DMS153 treated with DMSO at 0.1 percent for 48 hours (cell line): Measurements from ENCODE around the gene RASAL2.
"Not testable (repeated sequence)": the region's sequence is repeated elsewhere in the genome, so short reads cannot be mapped to it uniquely, and the experiment has no call there.

Experiments
- DNase-seq: peaks from one replicate; lab custom pipeline; 2025; ENCODE audit not compliant: unreplicated experiment; lab: John Stamatoyannopoulos, UW

Gene RASAL2

DNA sequence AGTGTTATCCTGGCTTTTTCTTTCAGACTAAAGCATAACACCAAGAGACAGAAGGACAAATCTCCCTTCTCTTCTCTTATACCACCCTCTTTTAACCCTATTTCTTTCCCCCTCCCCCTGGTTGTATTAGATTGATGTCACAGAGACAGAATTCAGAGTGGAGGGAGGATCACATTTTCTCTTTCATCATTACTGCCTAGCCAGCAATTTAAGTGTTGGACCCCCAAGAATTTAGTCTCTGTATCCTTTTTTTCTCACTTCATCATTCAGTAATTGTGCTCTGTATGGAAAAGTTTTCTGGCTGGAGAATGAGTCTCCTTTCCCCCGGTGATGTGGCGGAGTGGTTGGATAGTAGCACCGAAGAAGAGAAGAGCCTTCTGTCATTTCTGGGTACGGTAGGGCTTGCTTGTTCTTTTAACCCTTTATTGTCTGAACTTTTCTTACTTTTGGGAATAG lies 278.1 kb downstream of the RASAL2 start:
- no peak for DNase-seq

DNA sequence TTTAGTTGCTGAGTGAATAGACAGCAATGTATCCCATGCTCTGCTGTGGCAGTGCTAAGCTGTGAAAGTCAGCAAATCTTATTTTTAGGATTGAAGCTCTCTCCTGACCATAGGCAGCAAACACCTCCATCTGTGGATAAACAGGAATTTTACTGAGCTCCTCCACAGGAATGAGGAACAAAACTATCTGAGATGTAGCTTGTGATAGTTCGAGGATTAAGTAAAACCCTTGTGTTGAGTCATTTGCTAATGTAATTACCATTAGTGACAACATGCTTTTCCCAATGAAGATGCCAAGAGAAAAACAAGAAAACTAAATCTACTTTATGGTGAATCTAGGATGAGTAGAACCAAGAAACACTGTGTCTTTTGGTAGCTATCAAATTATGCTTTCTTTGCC lies 280.1 kb downstream of the RASAL2 start:
- DNase-seq = no peak

GRCh38 chr1:178376008-178376407 lies 282.1 kb downstream of the RASAL2 start:
- DNase-seq = no peak

- no peak for DNase-seq
These were observed 285.9 kb downstream of the RASAL2 start for GRCh38 chr1:178379807-178380206.

- no peak for DNase-seq
These were observed 288.5 kb downstream of the RASAL2 start for GRCh38 chr1:178382372-178382771.

- no peak for DNase-seq
These were observed 291.8 kb downstream of the RASAL2 start for GRCh38 chr1:178385662-178386061.

- DNase-seq = no peak
These were observed 294.7 kb downstream of the RASAL2 start for GRCh38 chr1:178388418-178389145.

DNA sequence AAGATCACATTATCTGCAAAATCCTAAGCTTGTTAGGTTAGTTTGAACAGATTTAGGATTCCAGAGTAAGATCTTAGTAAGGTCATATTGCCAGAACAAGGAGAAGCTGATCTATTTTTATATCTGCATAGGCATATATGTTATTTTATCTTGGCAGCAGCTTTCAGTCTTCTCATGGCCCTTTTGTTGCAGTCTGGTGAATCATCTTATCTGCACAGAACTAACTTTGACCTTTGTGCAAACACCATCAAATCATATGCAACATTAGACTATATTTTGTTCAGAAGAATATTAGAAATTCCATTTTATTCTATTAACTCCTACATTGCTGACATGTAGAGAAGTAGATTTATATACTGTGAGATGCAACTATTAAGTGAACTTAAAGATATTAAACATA lies 295.5 kb downstream of the RASAL2 start:
- DNase-seq = no peak

- not testable (repeated sequence) for DNase-seq
These were observed 296.4 kb downstream of the RASAL2 start for GRCh38 chr1:178390280-178390679.

DNA sequence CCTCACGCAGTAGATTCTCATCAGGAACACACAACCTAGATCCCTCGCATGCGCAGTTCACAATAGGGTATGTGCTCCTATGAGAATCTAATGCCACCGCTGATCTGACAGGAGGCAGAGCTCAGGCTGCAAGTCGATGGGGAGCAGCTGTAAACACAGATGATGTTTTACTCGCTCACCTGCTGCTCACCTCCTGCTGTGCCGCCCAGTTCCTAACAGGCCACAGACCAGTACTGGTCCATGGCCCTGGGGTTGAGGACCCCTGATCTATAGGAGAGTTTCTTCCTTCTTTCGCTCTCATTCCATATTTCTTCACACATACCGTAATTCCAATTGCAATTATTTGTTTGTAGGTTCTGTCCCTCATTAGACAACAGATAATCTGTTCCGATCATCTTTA lies 299.5 kb downstream of the RASAL2 start:
- DNase-seq = no peak

DNA sequence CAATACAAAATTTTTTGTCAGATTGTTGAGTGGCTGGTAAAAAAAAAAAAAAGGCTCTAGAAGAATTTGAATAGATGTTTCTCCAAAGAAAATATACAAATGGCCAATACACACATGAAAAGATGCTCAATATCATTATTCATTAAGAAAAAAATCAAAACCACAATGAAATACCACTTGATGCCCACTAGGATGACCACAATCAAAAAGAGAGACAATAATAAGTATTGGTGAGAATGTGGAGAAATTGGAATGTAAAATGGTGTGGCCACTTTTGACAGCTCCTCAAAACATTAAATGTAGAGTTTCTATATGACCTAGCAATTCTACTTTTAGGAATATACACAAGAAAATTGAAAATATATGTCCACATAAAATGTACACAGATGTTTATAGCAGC lies 302.9 kb downstream of the RASAL2 start:
- DNase-seq = no peak

- no peak for DNase-seq
These were observed 303.8 kb downstream of the RASAL2 start for GRCh38 chr1:178397678-178398077.

DNA sequence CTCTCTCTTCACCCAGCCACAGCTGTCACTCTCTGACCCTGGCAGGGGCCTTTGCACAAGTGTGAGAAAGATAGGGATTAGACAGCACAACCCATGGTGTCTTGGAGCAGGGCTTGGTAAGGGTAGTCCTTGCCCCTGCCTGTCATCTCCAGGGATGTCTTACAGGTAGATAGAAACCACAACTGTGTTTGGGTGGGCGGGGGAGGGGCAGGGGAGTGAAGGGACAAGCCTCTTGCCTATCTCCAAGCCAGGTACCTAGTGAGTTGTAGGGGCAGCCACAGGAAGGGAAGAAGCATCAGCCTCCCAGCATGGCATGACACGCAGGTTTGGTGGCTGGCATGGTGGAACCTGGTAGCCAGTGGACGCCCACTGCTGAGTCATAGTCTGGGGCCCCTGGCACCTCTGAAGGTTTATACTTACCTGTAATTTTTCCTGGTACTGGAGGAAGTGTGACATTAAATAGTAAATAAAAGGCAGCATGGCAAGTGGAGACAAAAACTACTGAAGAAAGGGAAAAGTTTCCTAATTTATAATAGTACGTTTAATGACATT lies 305.3 kb downstream of the RASAL2 start:
- no peak for DNase-seq

DNA sequence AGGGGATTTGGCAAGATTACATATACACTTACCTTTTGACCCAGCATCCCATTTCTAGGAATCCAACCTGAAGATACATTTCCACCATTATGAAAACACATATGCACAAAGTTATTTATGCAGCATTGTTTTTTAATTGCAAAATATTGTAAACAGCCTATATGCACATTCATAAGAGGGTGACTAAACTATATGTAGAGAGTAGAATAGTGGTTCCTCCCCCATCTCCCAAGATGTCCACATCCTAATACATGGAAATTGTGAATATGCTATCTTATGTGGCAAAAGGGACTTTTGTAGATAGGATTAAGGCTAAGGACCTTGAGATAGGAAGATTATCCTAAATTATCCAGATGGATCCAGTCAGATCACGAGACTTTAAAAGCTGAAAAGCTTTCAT lies 311.2 kb downstream of the RASAL2 start:
- no peak for DNase-seq

DNA sequence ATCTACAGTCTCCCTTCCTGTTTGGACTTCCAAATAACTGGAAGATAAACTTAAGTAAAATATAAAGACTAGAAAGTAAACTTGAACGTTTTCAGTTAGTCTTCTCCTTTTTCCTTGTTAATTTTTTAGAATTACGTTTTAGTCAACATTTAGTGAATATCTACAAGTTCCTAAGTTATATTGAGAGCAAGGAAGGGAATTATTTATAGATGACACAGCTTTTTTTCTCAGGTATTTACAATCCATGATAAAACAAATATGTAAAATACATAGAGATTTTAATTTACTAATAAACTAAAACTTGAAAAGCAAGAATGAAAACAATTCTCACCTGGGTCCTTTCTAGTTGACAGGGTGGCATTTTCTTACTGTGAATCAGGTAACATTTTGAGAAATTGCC lies 313.3 kb downstream of the RASAL2 start:
- DNase-seq = no peak

- no peak for DNase-seq
These were observed 313.8 kb downstream of the RASAL2 start for GRCh38 chr1:178407655-178408054.

GRCh38 chr1:178408871-178409270 lies 315.0 kb downstream of the RASAL2 start:
- no peak for DNase-seq

DNA sequence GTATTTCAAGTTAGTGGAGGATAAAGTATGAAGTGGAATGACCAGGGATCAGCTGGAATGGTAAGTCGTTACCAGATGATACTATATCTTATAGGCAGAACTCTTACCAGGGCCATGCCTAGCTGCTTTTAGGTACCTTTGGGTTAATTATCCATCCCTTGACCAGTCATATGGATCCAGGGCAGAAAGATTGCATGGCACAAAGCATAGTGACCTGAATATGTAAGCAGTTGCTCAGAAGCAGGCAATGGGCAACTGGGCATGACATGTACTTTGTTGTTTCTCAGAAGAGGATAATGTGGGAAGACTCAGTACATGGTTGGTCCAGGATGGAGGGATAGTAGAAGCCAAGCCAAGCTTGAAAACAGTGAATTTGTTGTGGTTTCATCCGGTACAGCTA lies 315.6 kb downstream of the RASAL2 start:
- no peak for DNase-seq

- no peak for DNase-seq
These were observed 318.0 kb downstream of the RASAL2 start for GRCh38 chr1:178411756-178412399.

DNA sequence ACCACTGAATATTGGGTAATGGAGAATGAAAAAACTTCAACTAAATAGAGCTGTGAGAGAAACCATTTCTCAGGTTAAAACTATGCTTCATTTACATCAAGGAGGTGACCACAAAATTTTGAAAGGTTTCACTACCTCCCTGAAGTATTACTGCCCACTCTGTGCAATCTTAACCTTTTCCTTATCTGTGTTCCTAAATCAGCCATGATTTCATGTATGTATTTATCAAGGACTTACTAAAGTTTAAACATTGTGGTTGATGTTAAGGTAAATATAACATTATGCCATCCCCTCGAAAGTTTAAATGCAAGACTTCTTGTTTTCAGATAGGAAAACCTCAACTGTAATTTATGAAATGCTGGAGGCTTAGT lies 318.5 kb downstream of the RASAL2 start:
- no peak for DNase-seq

DNA sequence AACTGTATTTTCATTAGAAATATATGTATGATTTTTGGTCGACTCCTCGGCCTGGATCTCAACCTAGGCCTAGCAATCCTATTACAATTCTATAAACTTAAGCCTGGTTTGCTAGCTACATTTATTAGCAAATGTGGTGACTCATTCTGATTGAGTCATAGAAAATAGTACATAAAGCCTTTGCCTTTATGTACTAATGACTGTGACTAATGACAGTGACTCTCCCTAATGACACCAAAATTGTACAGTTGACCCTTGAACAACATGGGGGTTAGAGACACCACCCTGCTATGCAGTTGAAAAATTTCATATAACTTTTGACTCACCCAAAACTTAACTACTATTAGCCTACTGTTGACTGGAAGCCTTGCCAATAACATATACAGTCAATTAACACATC lies 324.0 kb downstream of the RASAL2 start:
- no peak for DNase-seq

- no peak for DNase-seq
These were observed 324.5 kb downstream of the RASAL2 start for GRCh38 chr1:178418284-178418955.
